Effector memory CD4-positive, alpha-beta T cell (primary cell): ENCODE measurements around the gene PLOD1.
"Not testable (repeated sequence)": the region's sequence is repeated elsewhere in the genome, so short reads cannot be mapped to it uniquely, and the experiment has no call there.

Source experiments
- DNase-seq, 3 donors: peaks; one replicate each; pipeline ENCODE4 v3.0.0-alpha.2; 2020
- H3K27ac ChIP-seq: 2 replicates; pipeline ENCODE4 v1.7.0; 2013; ENCODE audit warnings: mild to moderate bottlenecking, low read length, moderate library complexity; ENCODE audit not compliant: insufficient read depth, poor library complexity, severe bottlenecking
- H3K27me3 ChIP-seq: replicated peaks from 2 replicates; pipeline ENCODE4 v1.7.0; 2013; ENCODE audit warnings: mild to moderate bottlenecking, low read length; ENCODE audit not compliant: insufficient read depth, control insufficient read depth, poor library complexity, severe bottlenecking
- H3K36me3 ChIP-seq: 2 replicates; pipeline ENCODE4 v1.7.0; 2013; ENCODE audit warnings: mild to moderate bottlenecking, low read length, moderate library complexity; ENCODE audit not compliant: control insufficient read depth, insufficient read depth
- H3K4me1 ChIP-seq: 2 replicates; pipeline ENCODE4 v1.7.0; 2013; ENCODE audit warnings: low read length, mild to moderate bottlenecking; ENCODE audit not compliant: control insufficient read depth, insufficient read depth, poor library complexity, severe bottlenecking
- H3K4me3 ChIP-seq: 2 replicates; pipeline ENCODE4 v1.7.0; 2013; ENCODE audit warnings: low read length, low read depth, mild to moderate bottlenecking; ENCODE audit not compliant: insufficient read depth, poor library complexity, severe bottlenecking
- H3K9me3 ChIP-seq: 2 replicates; pipeline ENCODE4 v1.7.0; 2013; ENCODE audit warnings: mild to moderate bottlenecking, low read length, moderate library complexity; ENCODE audit not compliant: control insufficient read depth

Gene PLOD1

GRCh38 chr1:11935733-11936132 lies 1.2 kb downstream of the PLOD1 start:
- not testable (repeated sequence) for H3K36me3 ChIP-seq, DNase-seq, H3K9me3 ChIP-seq, H3K27ac ChIP-seq, H3K4me3 ChIP-seq, H3K27me3 ChIP-seq
- H3K4me1 ChIP-seq, result peaks cover 14% of the 10 kb centered on the region

- DNase-seq, result no peak
- H3K36me3 ChIP-seq, result no peaks in the 10 kb centered on the region
- no peaks in the 10 kb centered on the region for H3K9me3 ChIP-seq
- no peak overlapping the region for H3K27ac ChIP-seq
- H3K4me1 ChIP-seq, result peaks cover 13% of the 10 kb centered on the region
- no peaks in the 10 kb centered on the region for H3K27me3 ChIP-seq
- no peak overlapping the region for H3K4me3 ChIP-seq
Observed at GRCh38 chr1:11938722-11939526, 4.4 kb downstream of the PLOD1 start.

- not testable (repeated sequence) for H3K9me3 ChIP-seq, DNase-seq, H3K4me3 ChIP-seq, H3K27me3 ChIP-seq, H3K4me1 ChIP-seq, H3K36me3 ChIP-seq, H3K27ac ChIP-seq
Observed at GRCh38 chr1:11939794-11940193, 5.3 kb downstream of the PLOD1 start.

- Histone ChIP-seq H3K27me3 (no peaks in the 10 kb centered on the region), H3K4me1 (no peaks in the 10 kb centered on the region), H3K4me3 (no peak overlapping the region), H3K9me3 (no peaks in the 10 kb centered on the region), H3K36me3 (no peaks in the 10 kb centered on the region), H3K27ac (no peak overlapping the region)
- DNase-seq, result no peak
Observed at GRCh38 chr1:11940260-11940921, 5.9 kb downstream of the PLOD1 start.

DNA sequence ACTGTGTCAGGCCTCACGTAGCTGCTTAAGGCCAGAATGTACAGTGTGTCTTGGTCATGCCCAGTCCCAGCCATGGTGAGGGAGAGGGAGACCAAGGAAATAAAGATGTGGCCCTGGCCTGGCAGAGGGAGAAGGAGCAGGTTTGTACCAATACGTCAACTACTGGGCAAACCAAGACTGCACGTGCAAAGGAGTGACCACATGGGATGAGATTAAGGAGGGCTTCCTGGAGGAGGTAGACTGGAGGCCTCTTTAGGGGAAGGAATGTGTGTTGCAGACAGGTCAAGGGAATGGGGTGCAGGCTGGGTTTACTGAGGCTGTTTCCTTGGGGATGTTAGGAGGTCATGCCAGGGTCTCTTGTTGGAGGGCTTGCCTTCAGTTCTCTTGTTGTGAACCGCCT lies 7.8 kb downstream of the PLOD1 start:
- no peaks in the 10 kb centered on the region for H3K9me3 ChIP-seq
- H3K4me1 ChIP-seq, result no peaks in the 10 kb centered on the region
- DNase-seq, result no peak
- H3K27me3 ChIP-seq, result no peaks in the 10 kb centered on the region
- no peak overlapping the region for H3K4me3 ChIP-seq
- no peaks in the 10 kb centered on the region for H3K36me3 ChIP-seq
- no peak overlapping the region for H3K27ac ChIP-seq

DNA sequence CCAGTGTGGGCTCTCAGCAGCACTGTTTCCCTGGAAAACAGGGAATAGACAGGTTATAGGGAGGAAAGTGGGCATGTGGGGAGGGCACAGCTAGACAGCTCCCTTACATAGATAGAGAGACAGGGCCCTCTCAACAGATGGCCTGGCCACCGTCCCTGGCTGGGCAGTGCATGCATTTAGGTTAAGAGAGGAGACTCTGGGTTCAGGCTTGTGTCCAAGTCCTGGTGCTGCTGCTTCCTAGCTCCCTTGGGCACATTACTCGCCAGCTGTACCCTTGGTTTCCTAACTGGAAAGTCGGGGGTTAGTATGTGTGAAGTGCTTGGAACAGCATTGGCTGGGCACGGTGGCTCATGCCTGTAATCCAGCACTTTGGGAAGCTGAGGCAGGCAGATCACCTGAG lies 9.1 kb downstream of the PLOD1 start:
- Histone ChIP-seq H3K36me3 (no peaks in the 10 kb centered on the region), H3K27ac (no peak overlapping the region), H3K4me3 (no peak overlapping the region), H3K4me1 (no peaks in the 10 kb centered on the region), H3K9me3 (no peaks in the 10 kb centered on the region), H3K27me3 (no peaks in the 10 kb centered on the region)
- DNase-seq, result no peak

DNA sequence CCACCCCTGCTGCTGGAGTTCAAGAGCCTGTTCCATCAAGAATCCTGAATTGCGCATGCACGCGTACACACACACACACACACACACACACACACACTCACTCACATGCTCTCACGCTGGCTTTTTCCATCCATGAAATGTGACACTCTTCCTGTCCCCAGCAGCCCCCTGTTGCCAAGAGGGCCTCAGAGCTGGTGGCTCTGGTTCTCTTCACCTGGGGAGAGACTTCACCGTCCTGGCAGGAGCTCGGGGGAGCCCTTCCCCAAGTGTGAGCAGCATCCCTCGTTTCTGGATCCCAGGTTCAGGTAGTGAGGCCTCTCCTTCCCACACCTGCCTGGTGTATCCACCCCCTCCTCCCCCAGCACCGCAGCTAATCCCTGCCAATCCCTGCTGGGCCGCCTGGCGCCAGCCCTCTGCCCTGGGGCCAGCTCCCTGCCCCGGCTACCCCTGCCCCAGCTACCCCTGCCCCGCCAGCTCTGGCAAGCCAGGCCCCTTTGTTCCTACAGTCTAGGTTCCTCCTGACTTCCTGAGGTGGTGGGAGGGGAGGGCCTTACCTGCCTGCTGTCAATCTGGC lies 9.9 kb downstream of the PLOD1 start:
- Histone ChIP-seq H3K27ac (no peak overlapping the region), H3K9me3 (no peaks in the 10 kb centered on the region), H3K27me3 (no peaks in the 10 kb centered on the region), H3K4me3 (no peak overlapping the region), H3K36me3 (no peaks in the 10 kb centered on the region), H3K4me1 (no peaks in the 10 kb centered on the region)
- DNase-seq, result no peak

DNA sequence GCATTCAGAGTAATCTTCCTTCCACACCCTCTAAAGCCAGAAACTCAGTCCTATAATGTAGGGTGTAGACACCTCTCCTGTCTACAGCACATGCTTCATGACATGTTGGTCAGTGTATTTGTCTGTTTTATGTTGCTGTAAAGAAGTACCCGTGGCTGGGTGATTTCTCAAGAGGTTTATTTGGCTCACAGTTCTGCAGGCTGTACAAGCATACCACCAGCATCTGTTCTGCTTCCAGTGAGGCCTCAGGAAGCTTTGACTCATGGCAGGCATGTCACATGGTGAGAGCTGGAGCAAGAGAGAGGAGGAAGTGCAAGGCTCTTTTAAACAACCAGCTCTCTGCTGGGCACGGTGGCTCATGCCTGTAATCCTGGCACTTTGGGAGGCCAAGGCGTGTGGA lies 12.1 kb downstream of the PLOD1 start:
- H3K4me1 ChIP-seq, result no peaks in the 10 kb centered on the region
- H3K27me3 ChIP-seq, result no peaks in the 10 kb centered on the region
- no peaks in the 10 kb centered on the region for H3K9me3 ChIP-seq
- no peak for DNase-seq
- H3K36me3 ChIP-seq, result no peaks in the 10 kb centered on the region
- H3K27ac ChIP-seq, result no peak overlapping the region
- H3K4me3 ChIP-seq, result no peak overlapping the region

DNA sequence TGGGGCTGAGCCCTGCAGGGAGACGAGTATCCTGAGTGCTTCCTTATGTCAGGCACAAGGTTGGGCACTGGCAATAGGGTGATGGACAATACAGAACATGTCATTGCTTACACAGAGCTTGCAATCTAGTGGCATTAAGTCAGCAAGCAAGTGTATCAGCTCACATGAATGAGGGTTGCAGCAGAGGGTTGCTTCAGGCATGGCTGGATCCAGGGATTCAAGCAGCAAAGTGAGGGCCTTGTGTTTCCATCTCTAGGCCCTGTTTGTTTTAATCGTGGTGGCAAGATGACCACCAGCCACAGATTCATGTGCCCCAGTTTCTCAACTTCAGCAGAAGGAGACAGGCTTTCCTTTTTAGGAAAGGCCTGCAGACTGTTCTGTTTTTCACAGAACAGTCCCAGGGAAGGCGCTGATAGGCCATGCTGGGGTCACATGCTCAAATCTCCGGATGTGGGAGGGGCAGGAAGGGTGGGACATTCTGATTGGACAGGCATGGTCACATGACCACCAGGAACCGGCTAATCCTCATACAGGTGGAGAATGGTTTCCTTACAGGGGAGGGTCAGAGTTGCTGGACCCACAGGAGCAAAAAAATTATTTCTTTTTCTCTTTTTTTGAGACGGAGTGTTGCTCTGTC lies 14.4 kb downstream of the PLOD1 start:
- H3K27ac ChIP-seq, result no peak overlapping the region
- H3K4me1 ChIP-seq, result no peaks in the 10 kb centered on the region
- no peaks in the 10 kb centered on the region for H3K9me3 ChIP-seq
- no peaks in the 10 kb centered on the region for H3K27me3 ChIP-seq
- H3K36me3 ChIP-seq, result no peaks in the 10 kb centered on the region
- DNase-seq, result no peak
- H3K4me3 ChIP-seq, result no peak overlapping the region

- H3K27ac ChIP-seq, result no peak overlapping the region
- H3K27me3 ChIP-seq, result no peaks in the 10 kb centered on the region
- H3K4me3 ChIP-seq, result no peak overlapping the region
- no peaks in the 10 kb centered on the region for H3K4me1 ChIP-seq
- no peak for DNase-seq
- H3K9me3 ChIP-seq, result no peaks in the 10 kb centered on the region
- H3K36me3 ChIP-seq, result no peaks in the 10 kb centered on the region
Observed at GRCh38 chr1:11951901-11952300, 17.4 kb downstream of the PLOD1 start.
